Measurements from ENCODE around the gene FAM131B.

DNA sequence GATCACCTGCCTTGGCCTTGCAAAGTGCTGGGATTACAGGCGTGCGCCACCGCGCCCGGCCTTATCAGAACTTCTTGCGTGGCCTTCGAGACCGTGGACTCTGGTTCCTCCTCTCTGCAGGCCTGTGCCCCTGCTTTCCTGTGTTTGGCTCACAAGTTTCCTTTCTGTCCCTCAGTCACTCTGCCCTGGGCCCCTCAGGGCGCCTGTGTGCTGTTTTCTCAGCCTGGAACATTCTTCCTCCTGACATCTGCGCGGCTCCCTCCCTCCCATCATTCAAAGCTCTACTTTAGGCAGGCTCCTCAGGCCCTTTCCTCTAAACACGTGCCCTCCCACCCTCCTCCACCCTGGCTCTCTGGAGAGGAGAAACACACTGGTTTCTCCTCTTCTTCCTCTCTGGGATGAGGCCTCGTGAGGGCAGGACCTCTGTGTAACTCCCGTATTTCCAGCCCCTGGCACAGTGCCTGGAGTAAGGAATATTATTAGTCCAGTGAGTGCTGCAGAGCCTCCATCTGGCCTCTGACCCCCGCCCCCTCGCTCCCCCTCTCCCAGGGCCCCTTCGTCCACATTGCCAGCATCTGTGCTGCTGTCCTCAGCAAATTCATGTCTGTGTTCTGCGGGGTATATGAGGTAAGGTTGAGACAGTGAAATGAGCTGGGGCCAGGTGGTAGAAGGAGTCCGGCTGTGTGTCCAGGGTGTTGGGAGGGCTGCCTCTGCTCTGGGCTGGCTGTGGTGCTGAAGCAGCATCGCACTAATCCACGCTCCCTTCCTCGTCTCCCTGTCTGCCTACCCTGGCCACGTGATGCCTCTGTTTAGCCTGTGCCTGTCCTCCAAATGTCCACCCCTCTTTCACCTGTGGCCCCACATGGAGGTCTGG lies 39.5 kb downstream of the FAM131B start:
- TF ChIP-seq, protein P1, sequence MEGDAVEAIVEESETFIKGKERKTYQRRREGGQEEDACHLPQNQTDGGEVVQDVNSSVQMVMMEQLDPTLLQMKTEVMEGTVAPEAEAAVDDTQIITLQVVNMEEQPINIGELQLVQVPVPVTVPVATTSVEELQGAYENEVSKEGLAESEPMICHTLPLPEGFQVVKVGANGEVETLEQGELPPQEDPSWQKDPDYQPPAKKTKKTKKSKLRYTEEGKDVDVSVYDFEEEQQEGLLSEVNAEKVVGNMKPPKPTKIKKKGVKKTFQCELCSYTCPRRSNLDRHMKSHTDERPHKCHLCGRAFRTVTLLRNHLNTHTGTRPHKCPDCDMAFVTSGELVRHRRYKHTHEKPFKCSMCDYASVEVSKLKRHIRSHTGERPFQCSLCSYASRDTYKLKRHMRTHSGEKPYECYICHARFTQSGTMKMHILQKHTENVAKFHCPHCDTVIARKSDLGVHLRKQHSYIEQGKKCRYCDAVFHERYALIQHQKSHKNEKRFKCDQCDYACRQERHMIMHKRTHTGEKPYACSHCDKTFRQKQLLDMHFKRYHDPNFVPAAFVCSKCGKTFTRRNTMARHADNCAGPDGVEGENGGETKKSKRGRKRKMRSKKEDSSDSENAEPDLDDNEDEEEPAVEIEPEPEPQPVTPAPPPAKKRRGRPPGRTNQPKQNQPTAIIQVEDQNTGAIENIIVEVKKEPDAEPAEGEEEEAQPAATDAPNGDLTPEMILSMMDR (IDR thresholded peaks at IDR 0.05; ENCODE audit: control extremely low read depth in 1 of 3, insufficient read depth in 1 of 3, low read depth in 1 of 3, low read length in 3 of 3), result no peak
- TF ChIP-seq CREB1 (IDR thresholded peaks at IDR 0.05), result no peak
- TF ChIP-seq YY1 (IDR thresholded peaks at IDR 0.05; ENCODE audit: low read depth, low read length), result no peak
- TF ChIP-seq, protein P2, sequence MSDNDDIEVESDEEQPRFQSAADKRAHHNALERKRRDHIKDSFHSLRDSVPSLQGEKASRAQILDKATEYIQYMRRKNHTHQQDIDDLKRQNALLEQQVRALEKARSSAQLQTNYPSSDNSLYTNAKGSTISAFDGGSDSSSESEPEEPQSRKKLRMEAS (IDR thresholded peaks at IDR 0.05), result no peak
- TF ChIP-seq KDM1A (IDR thresholded peaks at IDR 0.05; ENCODE audit: borderline replicate concordance, low read length), result no peak
- TF ChIP-seq CTBP2 (IDR thresholded peaks at IDR 0.05; ENCODE audit: borderline replicate concordance, insufficient read depth, insufficient read length, low read length), result no peak
- no peak for TF ChIP-seq JUND (IDR thresholded peaks at IDR 0.05; ENCODE audit: low read length)
- TF ChIP-seq TAF1 (IDR thresholded peaks at IDR 0.05; ENCODE audit: low read depth, low read length), result no peak
- no peak for TF ChIP-seq SP1 (IDR thresholded peaks at IDR 0.05; ENCODE audit: low read depth, low read length)
- TF ChIP-seq POLR2AphosphoS5 (IDR thresholded peaks at IDR 0.05; ENCODE audit: low read depth, low read length), result no peak
- no peak for TF ChIP-seq EZH2 (IDR thresholded peaks at IDR 0.05; ENCODE audit: low read depth, low read length, severe bottlenecking)
